Measurements from ENCODE around the gene DOCK8. TPM values are rescaled to one million over a fixed set of nuclear protein-coding genes. Genes with fewer than 3 reads are reported as not detected.

Gene DOCK8
- total and polyA plus RNA-seq, 2 experiments from 2014 or later = 0.94 to 1.2 TPM

DNA sequence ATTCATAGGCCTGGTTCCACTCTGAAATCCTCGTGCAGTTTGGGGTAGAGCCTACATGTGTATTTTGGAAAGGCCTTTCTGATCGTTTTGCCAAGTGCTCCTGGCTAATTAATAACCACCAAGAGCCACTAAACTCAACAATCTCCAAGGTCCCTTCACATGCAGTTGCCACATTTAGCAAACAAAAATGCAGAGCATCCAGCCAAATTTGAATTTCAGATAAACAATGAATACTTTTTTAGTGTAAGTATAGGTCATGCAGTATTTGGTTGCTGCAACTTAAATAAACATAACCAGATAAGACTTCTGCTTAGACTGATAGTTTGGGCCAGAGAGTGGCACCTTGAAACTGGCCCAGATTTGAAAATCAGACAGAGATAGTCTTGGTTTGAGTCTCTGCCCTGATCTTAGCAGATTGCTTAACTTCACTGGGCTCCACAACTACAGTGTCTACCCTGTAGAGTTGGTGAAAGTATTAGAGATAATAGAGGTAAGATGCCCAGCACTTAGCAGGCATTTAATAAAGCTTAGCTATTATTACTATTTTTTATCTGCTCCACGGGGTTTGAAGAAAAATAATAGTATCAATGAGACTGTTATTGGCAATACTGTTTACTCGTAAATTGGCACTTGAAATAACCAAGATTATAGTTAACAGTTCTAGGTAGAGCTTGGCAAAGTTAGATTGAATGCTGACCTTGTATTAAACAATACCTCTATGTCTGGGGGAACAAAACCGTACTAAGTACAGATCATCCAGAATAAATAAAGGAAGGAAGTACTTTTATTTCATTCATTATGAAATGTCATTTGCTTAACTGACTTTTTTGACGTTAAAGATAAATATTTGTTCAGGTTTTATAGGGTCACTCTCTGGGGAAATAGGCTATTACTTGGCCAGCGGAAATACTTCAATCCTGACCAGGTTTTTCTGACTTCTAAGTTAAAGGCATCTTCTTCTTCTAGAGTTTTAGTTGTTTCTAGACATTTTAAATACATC, 274.8 kb downstream of the DOCK8 start:
- H3K4me1 ChIP-seq (ENCODE audit: insufficient read depth) = no peaks in the 10 kb centered on the region
- no peaks in the 10 kb centered on the region; the same call in 1 of the 2 replicates for H3K9me2 ChIP-seq (ENCODE audit: insufficient read depth)
- no peak overlapping the region for H3K27ac ChIP-seq (ENCODE audit: low read depth)
- Mint-ChIP-seq H3K4me3 (no peak overlapping the region), H3K27me3 (ENCODE audit: insufficient read depth, low read depth, poor library complexity) (no peaks in the 10 kb centered on the region), H3K9me3 (peaks cover 6% of the 10 kb centered on the region; the same call in 2 of the 3 replicates), H3K27ac (no peak overlapping the region), H3K36me3 (ENCODE audit: low read depth) (peaks cover 5% of the 10 kb centered on the region), H3K4me1 (no peaks in the 10 kb centered on the region)
- no peaks in the 10 kb centered on the region for H3K27me3 ChIP-seq (ENCODE audit: insufficient read depth)
- H3K79me2 ChIP-seq (replicated peaks; ENCODE audit: insufficient read depth) = no peaks in the 10 kb centered on the region
- H3K4me3 ChIP-seq = no peak overlapping the region
- H3K36me3 ChIP-seq (ENCODE audit: insufficient read depth) = no peaks in the 10 kb centered on the region
- H3K4me2 ChIP-seq = no peak overlapping the region
- H4K20me1 ChIP-seq (replicated peaks; ENCODE audit: insufficient read depth) = no peaks in the 10 kb centered on the region
- TF ChIP-seq EZH2 (IDR thresholded peaks at IDR 0.05; ENCODE audit: low read depth, unreplicated experiment) (no peak), STAT1 (IDR thresholded peaks at IDR 0.05; ENCODE audit: unreplicated experiment) (no peak), ZNF331 (CRISPR knock-in tag; IDR thresholded peaks at IDR 0.05; ENCODE audit: low read depth) (no peak), EZH2phosphoT487 (IDR thresholded peaks at IDR 0.05; ENCODE audit: unreplicated experiment) (no peak), JUNB (IDR thresholded peaks at IDR 0.05; ENCODE audit: unreplicated experiment) (no peak), ZNF114 (CRISPR knock-in tag; IDR thresholded peaks at IDR 0.05) (no peak), NANOG (IDR thresholded peaks at IDR 0.05; ENCODE audit: borderline replicate concordance) (no peak), POLR2AphosphoS5 (IDR thresholded peaks at IDR 0.05; ENCODE audit: low read depth) (no peak), CREB1 (CRISPR knock-in tag; IDR thresholded peaks at IDR 0.05; ENCODE audit: low read depth) (no peak)
- TF ChIP-seq, protein P1, sequence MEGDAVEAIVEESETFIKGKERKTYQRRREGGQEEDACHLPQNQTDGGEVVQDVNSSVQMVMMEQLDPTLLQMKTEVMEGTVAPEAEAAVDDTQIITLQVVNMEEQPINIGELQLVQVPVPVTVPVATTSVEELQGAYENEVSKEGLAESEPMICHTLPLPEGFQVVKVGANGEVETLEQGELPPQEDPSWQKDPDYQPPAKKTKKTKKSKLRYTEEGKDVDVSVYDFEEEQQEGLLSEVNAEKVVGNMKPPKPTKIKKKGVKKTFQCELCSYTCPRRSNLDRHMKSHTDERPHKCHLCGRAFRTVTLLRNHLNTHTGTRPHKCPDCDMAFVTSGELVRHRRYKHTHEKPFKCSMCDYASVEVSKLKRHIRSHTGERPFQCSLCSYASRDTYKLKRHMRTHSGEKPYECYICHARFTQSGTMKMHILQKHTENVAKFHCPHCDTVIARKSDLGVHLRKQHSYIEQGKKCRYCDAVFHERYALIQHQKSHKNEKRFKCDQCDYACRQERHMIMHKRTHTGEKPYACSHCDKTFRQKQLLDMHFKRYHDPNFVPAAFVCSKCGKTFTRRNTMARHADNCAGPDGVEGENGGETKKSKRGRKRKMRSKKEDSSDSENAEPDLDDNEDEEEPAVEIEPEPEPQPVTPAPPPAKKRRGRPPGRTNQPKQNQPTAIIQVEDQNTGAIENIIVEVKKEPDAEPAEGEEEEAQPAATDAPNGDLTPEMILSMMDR (conservative IDR thresholded peaks at IDR 0.05; ENCODE audit: low read depth in 2 of 2) = no peak
- TF ChIP-seq, protein P2, sequence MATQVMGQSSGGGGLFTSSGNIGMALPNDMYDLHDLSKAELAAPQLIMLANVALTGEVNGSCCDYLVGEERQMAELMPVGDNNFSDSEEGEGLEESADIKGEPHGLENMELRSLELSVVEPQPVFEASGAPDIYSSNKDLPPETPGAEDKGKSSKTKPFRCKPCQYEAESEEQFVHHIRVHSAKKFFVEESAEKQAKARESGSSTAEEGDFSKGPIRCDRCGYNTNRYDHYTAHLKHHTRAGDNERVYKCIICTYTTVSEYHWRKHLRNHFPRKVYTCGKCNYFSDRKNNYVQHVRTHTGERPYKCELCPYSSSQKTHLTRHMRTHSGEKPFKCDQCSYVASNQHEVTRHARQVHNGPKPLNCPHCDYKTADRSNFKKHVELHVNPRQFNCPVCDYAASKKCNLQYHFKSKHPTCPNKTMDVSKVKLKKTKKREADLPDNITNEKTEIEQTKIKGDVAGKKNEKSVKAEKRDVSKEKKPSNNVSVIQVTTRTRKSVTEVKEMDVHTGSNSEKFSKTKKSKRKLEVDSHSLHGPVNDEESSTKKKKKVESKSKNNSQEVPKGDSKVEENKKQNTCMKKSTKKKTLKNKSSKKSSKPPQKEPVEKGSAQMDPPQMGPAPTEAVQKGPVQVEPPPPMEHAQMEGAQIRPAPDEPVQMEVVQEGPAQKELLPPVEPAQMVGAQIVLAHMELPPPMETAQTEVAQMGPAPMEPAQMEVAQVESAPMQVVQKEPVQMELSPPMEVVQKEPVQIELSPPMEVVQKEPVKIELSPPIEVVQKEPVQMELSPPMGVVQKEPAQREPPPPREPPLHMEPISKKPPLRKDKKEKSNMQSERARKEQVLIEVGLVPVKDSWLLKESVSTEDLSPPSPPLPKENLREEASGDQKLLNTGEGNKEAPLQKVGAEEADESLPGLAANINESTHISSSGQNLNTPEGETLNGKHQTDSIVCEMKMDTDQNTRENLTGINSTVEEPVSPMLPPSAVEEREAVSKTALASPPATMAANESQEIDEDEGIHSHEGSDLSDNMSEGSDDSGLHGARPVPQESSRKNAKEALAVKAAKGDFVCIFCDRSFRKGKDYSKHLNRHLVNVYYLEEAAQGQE (IDR thresholded peaks at IDR 0.05; ENCODE audit: unreplicated experiment) = no peak
- TF ChIP-seq, protein P3, sequence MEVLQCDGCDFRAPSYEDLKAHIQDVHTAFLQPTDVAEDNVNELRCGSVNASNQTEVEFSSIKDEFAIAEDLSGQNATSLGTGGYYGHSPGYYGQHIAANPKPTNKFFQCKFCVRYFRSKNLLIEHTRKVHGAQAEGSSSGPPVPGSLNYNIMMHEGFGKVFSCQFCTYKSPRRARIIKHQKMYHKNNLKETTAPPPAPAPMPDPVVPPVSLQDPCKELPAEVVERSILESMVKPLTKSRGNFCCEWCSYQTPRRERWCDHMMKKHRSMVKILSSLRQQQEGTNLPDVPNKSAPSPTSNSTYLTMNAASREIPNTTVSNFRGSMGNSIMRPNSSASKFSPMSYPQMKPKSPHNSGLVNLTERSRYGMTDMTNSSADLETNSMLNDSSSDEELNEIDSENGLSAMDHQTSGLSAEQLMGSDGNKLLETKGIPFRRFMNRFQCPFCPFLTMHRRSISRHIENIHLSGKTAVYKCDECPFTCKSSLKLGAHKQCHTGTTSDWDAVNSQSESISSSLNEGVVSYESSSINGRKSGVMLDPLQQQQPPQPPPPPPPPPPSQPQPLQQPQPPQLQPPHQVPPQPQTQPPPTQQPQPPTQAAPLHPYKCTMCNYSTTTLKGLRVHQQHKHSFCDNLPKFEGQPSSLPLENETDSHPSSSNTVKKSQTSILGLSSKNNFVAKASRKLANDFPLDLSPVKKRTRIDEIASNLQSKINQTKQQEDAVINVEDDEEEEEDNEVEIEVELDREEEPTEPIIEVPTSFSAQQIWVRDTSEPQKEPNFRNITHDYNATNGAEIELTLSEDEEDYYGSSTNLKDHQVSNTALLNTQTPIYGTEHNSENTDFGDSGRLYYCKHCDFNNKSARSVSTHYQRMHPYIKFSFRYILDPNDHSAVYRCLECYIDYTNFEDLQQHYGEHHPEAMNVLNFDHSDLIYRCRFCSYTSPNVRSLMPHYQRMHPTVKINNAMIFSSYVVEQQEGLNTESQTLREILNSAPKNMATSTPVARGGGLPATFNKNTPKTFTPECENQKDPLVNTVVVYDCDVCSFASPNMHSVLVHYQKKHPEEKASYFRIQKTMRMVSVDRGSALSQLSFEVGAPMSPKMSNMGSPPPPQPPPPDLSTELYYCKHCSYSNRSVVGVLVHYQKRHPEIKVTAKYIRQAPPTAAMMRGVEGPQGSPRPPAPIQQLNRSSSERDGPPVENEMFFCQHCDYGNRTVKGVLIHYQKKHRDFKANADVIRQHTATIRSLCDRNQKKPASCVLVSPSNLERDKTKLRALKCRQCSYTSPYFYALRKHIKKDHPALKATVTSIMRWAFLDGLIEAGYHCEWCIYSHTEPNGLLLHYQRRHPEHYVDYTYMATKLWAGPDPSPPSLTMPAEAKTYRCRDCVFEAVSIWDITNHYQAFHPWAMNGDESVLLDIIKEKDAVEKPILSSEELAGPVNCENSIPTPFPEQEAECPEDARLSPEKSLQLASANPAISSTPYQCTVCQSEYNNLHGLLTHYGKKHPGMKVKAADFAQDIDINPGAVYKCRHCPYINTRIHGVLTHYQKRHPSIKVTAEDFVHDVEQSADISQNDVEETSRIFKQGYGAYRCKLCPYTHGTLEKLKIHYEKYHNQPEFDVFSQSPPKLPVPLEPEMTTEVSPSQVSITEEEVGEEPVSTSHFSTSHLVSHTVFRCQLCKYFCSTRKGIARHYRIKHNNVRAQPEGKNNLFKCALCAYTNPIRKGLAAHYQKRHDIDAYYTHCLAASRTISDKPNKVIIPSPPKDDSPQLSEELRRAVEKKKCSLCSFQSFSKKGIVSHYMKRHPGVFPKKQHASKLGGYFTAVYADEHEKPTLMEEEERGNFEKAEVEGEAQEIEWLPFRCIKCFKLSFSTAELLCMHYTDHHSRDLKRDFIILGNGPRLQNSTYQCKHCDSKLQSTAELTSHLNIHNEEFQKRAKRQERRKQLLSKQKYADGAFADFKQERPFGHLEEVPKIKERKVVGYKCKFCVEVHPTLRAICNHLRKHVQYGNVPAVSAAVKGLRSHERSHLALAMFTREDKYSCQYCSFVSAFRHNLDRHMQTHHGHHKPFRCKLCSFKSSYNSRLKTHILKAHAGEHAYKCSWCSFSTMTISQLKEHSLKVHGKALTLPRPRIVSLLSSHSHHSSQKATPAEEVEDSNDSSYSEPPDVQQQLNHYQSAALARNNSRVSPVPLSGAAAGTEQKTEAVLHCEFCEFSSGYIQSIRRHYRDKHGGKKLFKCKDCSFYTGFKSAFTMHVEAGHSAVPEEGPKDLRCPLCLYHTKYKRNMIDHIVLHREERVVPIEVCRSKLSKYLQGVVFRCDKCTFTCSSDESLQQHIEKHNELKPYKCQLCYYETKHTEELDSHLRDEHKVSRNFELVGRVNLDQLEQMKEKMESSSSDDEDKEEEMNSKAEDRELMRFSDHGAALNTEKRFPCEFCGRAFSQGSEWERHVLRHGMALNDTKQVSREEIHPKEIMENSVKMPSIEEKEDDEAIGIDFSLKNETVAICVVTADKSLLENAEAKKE (CRISPR knock-in tag; IDR thresholded peaks at IDR 0.05) = no peak
- TF ChIP-seq, protein P4, sequence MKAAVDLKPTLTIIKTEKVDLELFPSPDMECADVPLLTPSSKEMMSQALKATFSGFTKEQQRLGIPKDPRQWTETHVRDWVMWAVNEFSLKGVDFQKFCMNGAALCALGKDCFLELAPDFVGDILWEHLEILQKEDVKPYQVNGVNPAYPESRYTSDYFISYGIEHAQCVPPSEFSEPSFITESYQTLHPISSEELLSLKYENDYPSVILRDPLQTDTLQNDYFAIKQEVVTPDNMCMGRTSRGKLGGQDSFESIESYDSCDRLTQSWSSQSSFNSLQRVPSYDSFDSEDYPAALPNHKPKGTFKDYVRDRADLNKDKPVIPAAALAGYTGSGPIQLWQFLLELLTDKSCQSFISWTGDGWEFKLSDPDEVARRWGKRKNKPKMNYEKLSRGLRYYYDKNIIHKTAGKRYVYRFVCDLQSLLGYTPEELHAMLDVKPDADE (IDR thresholded peaks at IDR 0.05) = no peak
- no peak for DNase-seq (ENCODE audit: low spot score)
- no peaks in the 10 kb centered on the region for H3F3A ChIP-seq (replicated peaks; ENCODE audit: low read depth)
- no peak for ATAC-seq
- no peak overlapping the region for H2AFZ ChIP-seq

Measured in GM23338 (cell line).